ENCODE data around the gene SLC12A7. TPM values are rescaled to one million over a fixed set of nuclear protein-coding genes. Genes with fewer than 3 reads are reported as not detected.

Gene SLC12A7
- total RNA-seq, 1 experiment from 2014 or later, result 30.8 TPM

GRCh38 chr5:1113332-1113690, 1.4 kb upstream of the SLC12A7 start:
- DNase-seq, result no peak
- peaks cover 7% of the 10 kb centered on the region for H3K23me2 ChIP-seq (ENCODE audit: insufficient read length, low read depth, low read length, poor library complexity, severe bottlenecking)
- no peaks in the 10 kb centered on the region for H3K4me1 ChIP-seq (ENCODE audit: insufficient read depth, low read length)
- H4K91ac ChIP-seq (ENCODE audit: insufficient read length, low read depth, low read length), result no peak overlapping the region
- TF ChIP-seq CTCF (conservative IDR thresholded peaks at IDR 0.05), result no peak
- H3K79me2 ChIP-seq (ENCODE audit: insufficient read depth, low read length), result no peaks in the 10 kb centered on the region
- Mint-ChIP-seq H3K9me3 (no peaks in the 10 kb centered on the region), H3K4me3 (peak overlapping the region in 1 of 2 experiments; percentile 44; a peak in 2 of 5 replicates), H3K36me3 (ENCODE audit: insufficient read depth in 1 of 3, low read depth in 3 of 3) (peaks cover 0 to 2% (median 0%) of the 10 kb centered on the region in 3 experiments; a peak in 1 of 7 replicates), H3K27ac (no peak overlapping the region), H3K4me1 (peaks cover 16 to 35% of the 10 kb centered on the region in 2 experiments), H3K27me3 (ENCODE audit: low read depth) (peaks cover 10% of the 10 kb centered on the region)
- H3K4me2 ChIP-seq (ENCODE audit: insufficient read depth, insufficient read length, low read length), result no peak overlapping the region
- no peaks in the 10 kb centered on the region for H3K27me3 ChIP-seq (ENCODE audit: insufficient read depth, low read length)
- no peak overlapping the region for H2AK5ac ChIP-seq (ENCODE audit: insufficient read length, low read length)
- no peak overlapping the region for H3K9ac ChIP-seq (ENCODE audit: extremely low read depth, insufficient read length, low read length)
- no peak overlapping the region for H2BK5ac ChIP-seq (ENCODE audit: insufficient read length, low read length)
- no peaks in the 10 kb centered on the region for H4K20me1 ChIP-seq (ENCODE audit: control insufficient read depth, insufficient read depth, insufficient read length)
- no peak overlapping the region for H2BK15ac ChIP-seq (ENCODE audit: low read depth, low read length)
- no peak overlapping the region for H3K14ac ChIP-seq (ENCODE audit: insufficient read depth, low read length)
- H3K18ac ChIP-seq (ENCODE audit: insufficient read length, low read depth, low read length), result no peak overlapping the region
- no peak overlapping the region for H3K4ac ChIP-seq (ENCODE audit: low read depth, low read length)
- no peaks in the 10 kb centered on the region for H3K9me3 ChIP-seq (ENCODE audit: control insufficient read depth, low read depth, low read length)
- H2AFZ ChIP-seq (ENCODE audit: low read length), result no peak overlapping the region
- no peak overlapping the region for H3K23ac ChIP-seq (ENCODE audit: insufficient read length, low read depth, low read length)
- no peak overlapping the region for H2BK120ac ChIP-seq (ENCODE audit: low read depth, low read length, poor library complexity, severe bottlenecking)
- no peak overlapping the region for H3K27ac ChIP-seq (ENCODE audit: insufficient read length, low read depth, low read length)
- WGBS (ENCODE audit: extremely low coverage, insufficient read length, low lambda C conversion rate), result no CpG with 5 or more reads among the region's 5 CpGs
- no peak overlapping the region for H2BK12ac ChIP-seq (ENCODE audit: insufficient read length, low read depth, low read length)
- no peak overlapping the region for H3T11ph ChIP-seq (ENCODE audit: low read length)
- no peak overlapping the region for H4K5ac ChIP-seq (ENCODE audit: insufficient read length, low read depth, low read length)
- no peak overlapping the region for H3K56ac ChIP-seq (ENCODE audit: insufficient read length, low read depth, low read length)
- H4K8ac ChIP-seq (replicated peaks; ENCODE audit: insufficient read length, low read depth, low read length), result no peak overlapping the region
- no peak overlapping the region for H2BK20ac ChIP-seq (ENCODE audit: low read depth, low read length, poor library complexity, severe bottlenecking)
- H3K79me1 ChIP-seq (ENCODE audit: insufficient read depth, low read depth, low read length, poor library complexity, severe bottlenecking), result peaks cover 3% of the 10 kb centered on the region

All from H9 (cell line).